Psoas muscle (tissue), 8 donors: ENCODE measurements around the gene SPRYD3. TPM values are rescaled to one million over a fixed set of nuclear protein-coding genes. Genes with fewer than 3 reads are reported as not detected.
"Not testable (repeated sequence)": the region's sequence is repeated elsewhere in the genome, so short reads cannot be mapped to it uniquely, and the experiment has no call there.

Experiments used
- ATAC-seq, 4 donors: fragments of 200-7000 bp; cut with Tn5 transposase; one replicate each; pipeline ENCODE4 v1.9.1; 2020; ENCODE audit warnings: moderate library complexity in 3 of 4, mild to moderate bottlenecking in 2 of 4
- DNase-seq, 2 donors: peaks; one replicate each; pipeline ENCODE4 v3.0.0-alpha.2; 2020
- H3K27ac ChIP-seq: fragments of 200-600 bp; one replicate; pipeline ENCODE4 v1.8.0; 2022
- H3K27me3 ChIP-seq, 3 donors: fragments of 200-600 bp in 1 of 3; one replicate each; pipeline versions ENCODE4 v1.6.1 to v1.8.0; 2013 to 2022; ENCODE audit warnings: low read length in 2 of 3, mild to moderate bottlenecking in 2 of 3, moderate library complexity in 1 of 3; ENCODE audit not compliant: insufficient read depth in 3 of 3
- H3K36me3 ChIP-seq, 2 donors: fragments of 200-600 bp in 1 of 2; one replicate each; pipeline versions ENCODE4 v1.6.1 to v1.8.0; 2013 to 2022; ENCODE audit warnings: low read depth in 1 of 2, mild to moderate bottlenecking in 1 of 2, moderate library complexity in 1 of 2; ENCODE audit not compliant: insufficient read depth in 1 of 2
- H3K4me1 ChIP-seq: fragments of 200-600 bp; one replicate; pipeline ENCODE4 v1.8.0; 2022
- H3K4me3 ChIP-seq: fragments of 200-600 bp; one replicate; pipeline ENCODE4 v1.8.0; 2022; ENCODE audit warnings: mild to moderate bottlenecking
- H3K9me3 ChIP-seq: fragments of 200-600 bp; one replicate; pipeline ENCODE4 v1.8.0; 2022
- CTCF ChIP-seq: fragments of 200-600 bp; IDR thresholded peaks from one replicate; pipeline ENCODE4 v1.8.0; 2022; ENCODE audit warnings: antibody characterized with exemption
- WGBS, 3 donors: extraction: QIAGEN DNeasy Blood & Tissue Kit; methylation state at CpG; one replicate each; pipeline versions ENCODE4 v1.1.6 to v1.1.7; 2013; 5-methylcytosine and 5-hydroxymethylcytosine counted together
- intact Hi-C, 2 donors: fragments of 100-400 bp; cut with DNase I; formaldehyde crosslinking; loops; one replicate each; pipeline versions ENCODE4 v1.11.0 to v1.14.2; 2022
- polyA plus RNA-seq, 3 donors: library from polyadenylated mRNA; stranded (reverse); fragments of 200-250 nt; gene quantifications; one replicate each; pipeline ENCODE4 v1.2.3, GENCODE V29; 2013
- total RNA-seq, 4 donors: library from RNA; stranded (reverse); fragmentation: NEBNext Ultra II Directional in 2 of 4; extraction: Animal tissue kit (Norgen Biotek cat#: 25700) in 2 of 4; gene quantifications; one replicate each; pipeline versions ENCODE4 v1.2.1 to v1.2.4, GENCODE V29; 2021 to 2023
- donor health status: healthy with polysubstance abuse.
- donor health status: DM: no; HTN: no; CAD: no; lungs with moderate emphysema.
- donor health status: Bipolar disorder and iron deficiency.
- donor health status: healthy.
- donor health status: DM: yes; HTN: yes; CAD: no.
- donor health status: DM: no; HTN: no; CAD: no.
- donor health status: DM: no; HTN: no; CAD: no.
- donor health status: DM: yes; HTN: yes; CAD: no.

The SPRYD3 gene
- total and polyA plus RNA-seq, 7 donors = 16.5 to 49.1 (median 21.8) TPM

- TF ChIP-seq CTCF = no peak
- no peak overlapping the region for H3K27ac ChIP-seq
- WGBS, 3 donors = 71 to 81% (median 77%) methylated on average over 8 of the region's 8 CpGs
- no peaks in the 10 kb centered on the region for H3K27me3 ChIP-seq
- no peaks in the 10 kb centered on the region for H3K9me3 ChIP-seq
- H3K4me3 ChIP-seq = no peak overlapping the region
- intact Hi-C loops = no loop called here
- peaks cover 10% of the 10 kb centered on the region for H3K4me1 ChIP-seq
- H3K36me3 ChIP-seq = peaks cover 23 to 100% of the 10 kb centered on the region in 2 donors
- no peak for ATAC-seq
- no peak for DNase-seq
These were observed 44.7 kb downstream of the SPRYD3 start for GRCh38 chr12:53034459-53034858.

- H3K9me3 ChIP-seq, H3K27ac ChIP-seq, intact Hi-C loops, DNase-seq, H3K27me3 ChIP-seq, H3K4me1 ChIP-seq, H3K4me3 ChIP-seq, ATAC-seq: not testable (repeated sequence)
- 63 to 80% (median 64%) methylated on average over 10 of the region's 10 CpGs for WGBS, 3 donors
- H3K36me3 ChIP-seq = peaks cover 20 to 100% of the 10 kb centered on the region in 2 donors
These were observed 45.4 kb downstream of the SPRYD3 start for GRCh38 chr12:53033832-53034231.

- no peak for TF ChIP-seq CTCF
- no peaks in the 10 kb centered on the region for H3K9me3 ChIP-seq
- no peaks in the 10 kb centered on the region for H3K4me1 ChIP-seq
- intact Hi-C loops = no loop called here
- peaks cover 12 to 100% of the 10 kb centered on the region in 2 donors for H3K36me3 ChIP-seq
- ATAC-seq (no peak), DNase-seq (no peak)
- 90 to 96% (median 92%) methylated on average over 3 of the region's 3 CpGs for WGBS, 3 donors
- no peaks in the 10 kb centered on the region for H3K27me3 ChIP-seq
- H3K27ac ChIP-seq = no peak overlapping the region
- H3K4me3 ChIP-seq = no peak overlapping the region
These were observed 47.6 kb downstream of the SPRYD3 start for GRCh38 chr12:53031616-53032015.

- 87 to 91% (median 89%) methylated on average over 13 of the region's 13 CpGs for WGBS, 3 donors
- peaks cover 5 to 100% of the 10 kb centered on the region in 2 donors for H3K36me3 ChIP-seq
- H3K4me3 ChIP-seq, H3K9me3 ChIP-seq, H3K27me3 ChIP-seq, ATAC-seq, H3K4me1 ChIP-seq, DNase-seq, H3K27ac ChIP-seq, intact Hi-C loops: not testable (repeated sequence)
These were observed 52.2 kb downstream of the SPRYD3 start for GRCh38 chr12:53027014-53027413.

- WGBS, 3 donors = 79 to 91% (median 83%) methylated on average over 3 of the region's 3 CpGs
- Histone ChIP-seq H3K27me3 (no peaks in the 10 kb centered on the region), H3K4me3 (no peak overlapping the region), H3K9me3 (no peaks in the 10 kb centered on the region), H3K36me3 (peaks cover 13 to 100% of the 10 kb centered on the region in 2 donors), H3K27ac (no peak overlapping the region), H3K4me1 (no peaks in the 10 kb centered on the region)
- intact Hi-C loops = no loop called here
- no peak for TF ChIP-seq CTCF
- no peak for ATAC-seq
- no peak for DNase-seq
These were observed 53.9 kb downstream of the SPRYD3 start for GRCh38 chr12:53025250-53025649.

- no peak for TF ChIP-seq CTCF
- intact Hi-C loops = no loop called here
- H3K36me3 ChIP-seq = peaks cover 3 to 46% of the 10 kb centered on the region in 2 donors
These were observed 64.5 kb downstream of the SPRYD3 start for GRCh38 chr12:53014709-53015108.

More at GRCh38 chr12:53014709-53015108, 64.5 kb downstream of the SPRYD3 start:
- no peak for DNase-seq
- Histone ChIP-seq H3K27me3 (no peaks in the 10 kb centered on the region), H3K27ac (no peak overlapping the region), H3K9me3 (no peaks in the 10 kb centered on the region), H3K4me3 (no peak overlapping the region), H3K4me1 (peaks cover 21% of the 10 kb centered on the region)
- ATAC-seq = no peak
- WGBS, 3 donors = 78 to 95% (median 83%) methylated on average over 2 of the region's 2 CpGs
